ENCODE measurements around the gene HASPIN. TPM values are rescaled to one million over a fixed set of nuclear protein-coding genes. Genes with fewer than 3 reads are reported as not detected.
A peak's percentile ranks its signal among the peaks of the same experiment; 100 is the strongest.

Gene HASPIN
- total and polyA plus RNA-seq, 2 of the 13 experiments (the other 11 are each of a cell fraction or from before 2014, with no cell fraction given): 2.7 to 8.1 TPM

DNA sequence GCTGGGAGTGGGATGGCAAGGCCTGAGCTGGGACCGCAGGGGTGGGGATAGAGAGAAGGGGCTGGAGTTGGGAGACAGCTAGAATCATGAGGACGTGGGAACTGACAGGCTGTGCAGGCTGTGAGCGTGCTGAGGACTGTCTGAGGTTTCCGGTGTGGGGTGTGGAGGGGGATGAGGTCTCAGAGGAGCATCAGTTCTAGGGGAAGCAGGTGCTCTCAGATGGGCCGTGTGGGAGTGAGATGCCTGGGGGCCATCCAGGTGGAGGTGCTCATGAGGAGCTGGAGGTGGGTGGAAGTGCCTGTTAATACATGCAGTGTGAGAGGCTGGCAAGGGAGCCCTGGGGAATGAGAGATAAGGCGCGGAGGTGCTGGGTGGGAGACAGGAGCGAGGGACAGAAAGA lies 27.2 kb downstream of the HASPIN start (continued):
- TF ChIP-seq FOXP1 (IDR thresholded peaks at IDR 0.05): no peak
- TF ChIP-seq FOXP1 (CRISPR knock-in tag; IDR thresholded peaks at IDR 0.05): no peak
- TF ChIP-seq CBX1 (IDR thresholded peaks at IDR 0.05; ENCODE audit: low read depth): no peak
- TF ChIP-seq TBP (CRISPR knock-in tag; IDR thresholded peaks at IDR 0.05): no peak
- TF ChIP-seq, protein P1, sequence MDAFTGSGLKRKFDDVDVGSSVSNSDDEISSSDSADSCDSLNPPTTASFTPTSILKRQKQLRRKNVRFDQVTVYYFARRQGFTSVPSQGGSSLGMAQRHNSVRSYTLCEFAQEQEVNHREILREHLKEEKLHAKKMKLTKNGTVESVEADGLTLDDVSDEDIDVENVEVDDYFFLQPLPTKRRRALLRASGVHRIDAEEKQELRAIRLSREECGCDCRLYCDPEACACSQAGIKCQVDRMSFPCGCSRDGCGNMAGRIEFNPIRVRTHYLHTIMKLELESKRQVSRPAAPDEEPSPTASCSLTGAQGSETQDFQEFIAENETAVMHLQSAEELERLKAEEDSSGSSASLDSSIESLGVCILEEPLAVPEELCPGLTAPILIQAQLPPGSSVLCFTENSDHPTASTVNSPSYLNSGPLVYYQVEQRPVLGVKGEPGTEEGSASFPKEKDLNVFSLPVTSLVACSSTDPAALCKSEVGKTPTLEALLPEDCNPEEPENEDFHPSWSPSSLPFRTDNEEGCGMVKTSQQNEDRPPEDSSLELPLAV (CRISPR knock-in tag; conservative IDR thresholded peaks at IDR 0.05; ENCODE audit: low read depth): no peak
- TF ChIP-seq SSRP1 (CRISPR knock-in tag; IDR thresholded peaks at IDR 0.05): no peak
- TF ChIP-seq, protein P2, sequence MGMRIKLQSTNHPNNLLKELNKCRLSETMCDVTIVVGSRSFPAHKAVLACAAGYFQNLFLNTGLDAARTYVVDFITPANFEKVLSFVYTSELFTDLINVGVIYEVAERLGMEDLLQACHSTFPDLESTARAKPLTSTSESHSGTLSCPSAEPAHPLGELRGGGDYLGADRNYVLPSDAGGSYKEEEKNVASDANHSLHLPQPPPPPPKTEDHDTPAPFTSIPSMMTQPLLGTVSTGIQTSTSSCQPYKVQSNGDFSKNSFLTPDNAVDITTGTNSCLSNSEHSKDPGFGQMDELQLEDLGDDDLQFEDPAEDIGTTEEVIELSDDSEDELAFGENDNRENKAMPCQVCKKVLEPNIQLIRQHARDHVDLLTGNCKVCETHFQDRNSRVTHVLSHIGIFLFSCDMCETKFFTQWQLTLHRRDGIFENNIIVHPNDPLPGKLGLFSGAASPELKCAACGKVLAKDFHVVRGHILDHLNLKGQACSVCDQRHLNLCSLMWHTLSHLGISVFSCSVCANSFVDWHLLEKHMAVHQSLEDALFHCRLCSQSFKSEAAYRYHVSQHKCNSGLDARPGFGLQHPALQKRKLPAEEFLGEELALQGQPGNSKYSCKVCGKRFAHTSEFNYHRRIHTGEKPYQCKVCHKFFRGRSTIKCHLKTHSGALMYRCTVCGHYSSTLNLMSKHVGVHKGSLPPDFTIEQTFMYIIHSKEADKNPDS (CRISPR knock-in tag; IDR thresholded peaks at IDR 0.05): no peak
- TF ChIP-seq NFE2 (CRISPR knock-in tag; IDR thresholded peaks at IDR 0.05): no peak
- TF ChIP-seq SRSF9 (IDR thresholded peaks at IDR 0.05; ENCODE audit: borderline replicate concordance, insufficient read depth, low read depth, low read length, poor library complexity, severe bottlenecking): no peak
- no peak for TF ChIP-seq SP2 (CRISPR knock-in tag; IDR thresholded peaks at IDR 0.05)

DNA sequence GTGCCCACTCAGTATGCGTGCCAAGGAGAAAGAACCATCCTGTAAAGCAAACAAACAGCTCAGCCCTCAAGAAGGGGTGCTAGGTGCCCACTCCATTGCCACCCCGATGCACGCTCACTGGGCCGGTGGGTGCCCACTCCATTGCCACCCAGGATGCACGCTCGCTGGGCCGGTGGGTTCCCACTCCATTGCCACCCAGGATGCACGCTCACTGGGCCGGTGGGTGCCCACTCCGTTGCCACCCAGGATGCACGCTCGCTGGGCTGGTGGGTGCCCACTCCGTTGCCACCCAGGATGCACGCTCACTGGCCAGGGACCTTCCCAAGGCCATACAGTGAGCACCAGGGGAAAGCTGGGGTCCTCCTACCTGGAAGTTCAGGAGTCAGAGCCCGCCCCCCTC lies 28.1 kb downstream of the HASPIN start:
- WGBS (ENCODE audit: low lambda C conversion rate): 33% methylated on average over 1 of the region's 15 CpGs
- ChIA-PET CTCF (ENCODE audit: low intra/inter-chr PET ratio, low total read pairs) (no interaction called here), POLR2A (no interaction called here)
- Histone ChIP-seq H4K20me1 (ENCODE audit: insufficient read depth, low read length) (no peaks in the 10 kb centered on the region), H3K4me2 (ENCODE audit: low read depth, low read length) (no peak overlapping the region), H3K79me2 (ENCODE audit: insufficient read depth, low read length) (no peaks in the 10 kb centered on the region), H3K9me3 (ENCODE audit: low read length) (no peaks in the 10 kb centered on the region), H3K4me3 (replicated peaks in 1 of 3; ENCODE audit: insufficient read depth in 1 of 3, low read depth in 2 of 3, low read length in 3 of 3) (no peak overlapping the region), H3K27me3 (ENCODE audit: control insufficient read depth in 1 of 2, insufficient read depth in 2 of 2, low read length in 2 of 2) (no peaks in the 10 kb centered on the region; a peak in 2 of 5 replicates), H3K4me1 (ENCODE audit: insufficient read depth, low read length) (peaks cover 20% of the 10 kb centered on the region), H3K9ac (ENCODE audit: insufficient read depth, low read depth, low read length) (no peak overlapping the region), H3K36me3 (replicated peaks in 1 of 2; ENCODE audit: control insufficient read depth in 1 of 2, insufficient read depth in 2 of 2, low read length in 2 of 2) (no peaks in the 10 kb centered on the region), H3K27ac (ENCODE audit: extremely low read length, insufficient read depth, low read length) (no peak overlapping the region), H2AFZ (ENCODE audit: low read length) (no peak overlapping the region)
- FAIRE-seq (no peak), ATAC-seq (no peak), DNase-seq (ENCODE audit: low spot score) (no peak)
- in situ Hi-C loops (cut with HindIII; ENCODE audit: extremely low pct_ligation_motif_present, low pct_unique_long_range_greater_than_20kb) (no loop called here), intact Hi-C loops (cut with micrococcal nuclease; ENCODE audit: unreplicated experiment) (no loop called here)
- TF ChIP-seq HNRNPL (IDR thresholded peaks at IDR 0.05; ENCODE audit: low read depth, low read length) (peak; percentile 52; the same call in 1 of the 2 replicates), CBX1 (IDR thresholded peaks at IDR 0.05; ENCODE audit: low read depth) (no peak)
- no TSS peak for BruUV-seq (replicated peaks)

All from HepG2 (cell line).